Nucleus accumbens (tissue), 56 donors: ENCODE results near the gene DNER.
"Not testable (repeated sequence)": the region's sequence is repeated elsewhere in the genome, so short reads cannot be mapped to it uniquely, and the experiment has no call there.

Experiments
- DNase-seq, 56 donors: peaks; one replicate each; lab custom pipeline; 2025; lab: John Stamatoyannopoulos, UW

Gene DNER, protein sequence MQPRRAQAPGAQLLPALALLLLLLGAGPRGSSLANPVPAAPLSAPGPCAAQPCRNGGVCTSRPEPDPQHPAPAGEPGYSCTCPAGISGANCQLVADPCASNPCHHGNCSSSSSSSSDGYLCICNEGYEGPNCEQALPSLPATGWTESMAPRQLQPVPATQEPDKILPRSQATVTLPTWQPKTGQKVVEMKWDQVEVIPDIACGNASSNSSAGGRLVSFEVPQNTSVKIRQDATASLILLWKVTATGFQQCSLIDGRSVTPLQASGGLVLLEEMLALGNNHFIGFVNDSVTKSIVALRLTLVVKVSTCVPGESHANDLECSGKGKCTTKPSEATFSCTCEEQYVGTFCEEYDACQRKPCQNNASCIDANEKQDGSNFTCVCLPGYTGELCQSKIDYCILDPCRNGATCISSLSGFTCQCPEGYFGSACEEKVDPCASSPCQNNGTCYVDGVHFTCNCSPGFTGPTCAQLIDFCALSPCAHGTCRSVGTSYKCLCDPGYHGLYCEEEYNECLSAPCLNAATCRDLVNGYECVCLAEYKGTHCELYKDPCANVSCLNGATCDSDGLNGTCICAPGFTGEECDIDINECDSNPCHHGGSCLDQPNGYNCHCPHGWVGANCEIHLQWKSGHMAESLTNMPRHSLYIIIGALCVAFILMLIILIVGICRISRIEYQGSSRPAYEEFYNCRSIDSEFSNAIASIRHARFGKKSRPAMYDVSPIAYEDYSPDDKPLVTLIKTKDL

DNA sequence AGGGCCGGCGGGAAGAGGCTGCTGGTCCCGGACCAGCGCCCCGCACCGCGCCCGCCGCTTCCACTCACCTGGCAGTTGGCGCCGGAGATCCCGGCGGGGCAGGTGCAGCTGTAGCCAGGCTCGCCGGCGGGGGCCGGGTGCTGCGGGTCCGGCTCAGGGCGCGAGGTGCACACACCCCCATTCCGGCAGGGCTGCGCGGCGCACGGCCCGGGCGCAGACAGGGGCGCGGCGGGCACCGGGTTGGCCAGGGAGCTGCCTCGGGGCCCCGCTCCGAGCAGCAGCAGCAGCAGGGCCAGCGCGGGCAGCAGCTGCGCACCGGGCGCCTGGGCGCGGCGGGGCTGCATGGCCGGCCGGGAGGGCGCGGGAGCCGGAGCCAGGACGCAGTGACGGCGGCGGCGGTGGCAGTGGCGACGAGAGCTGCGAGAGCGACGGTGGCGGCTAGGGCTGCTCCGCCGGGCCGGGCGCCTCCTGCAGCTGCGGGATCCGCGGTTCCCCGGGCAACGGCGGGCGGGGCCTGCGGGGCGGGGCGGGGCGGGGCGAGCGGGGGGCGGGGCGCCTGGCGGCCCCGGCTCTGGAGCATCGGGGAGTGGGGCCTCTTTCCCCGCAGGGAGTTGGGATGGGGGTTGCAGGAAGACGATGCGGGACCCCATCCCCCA, at the start of gene DNER:
TSS of gene DNER (minus strand) at position 476 of the 656 bp plus-strand sequence. CDS start at position 344, 132 bp downstream.
- peak in 55 of 56 donors; percentile 13 to 88 (median 74) for DNase-seq

DNA sequence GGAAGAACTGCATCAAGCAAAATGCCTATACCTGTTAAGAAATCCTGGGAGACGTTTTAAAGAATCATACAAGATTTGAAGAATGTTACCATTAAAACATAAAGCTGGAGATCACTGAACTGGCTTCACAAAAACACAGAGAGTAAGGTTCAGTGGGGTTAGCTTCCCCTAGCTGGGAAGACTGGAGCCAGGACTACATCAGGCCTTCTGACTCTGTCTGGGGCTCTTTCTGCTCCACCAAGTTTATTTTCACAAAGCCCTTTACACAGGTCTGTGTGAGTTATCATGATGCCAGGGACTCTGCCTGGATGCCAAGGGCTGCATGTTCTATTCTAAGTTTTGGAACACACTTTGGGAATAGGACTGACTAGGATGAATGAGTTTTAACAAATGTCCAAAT, 47.3 kb upstream of the DNER start:
- no peak for DNase-seq

DNA sequence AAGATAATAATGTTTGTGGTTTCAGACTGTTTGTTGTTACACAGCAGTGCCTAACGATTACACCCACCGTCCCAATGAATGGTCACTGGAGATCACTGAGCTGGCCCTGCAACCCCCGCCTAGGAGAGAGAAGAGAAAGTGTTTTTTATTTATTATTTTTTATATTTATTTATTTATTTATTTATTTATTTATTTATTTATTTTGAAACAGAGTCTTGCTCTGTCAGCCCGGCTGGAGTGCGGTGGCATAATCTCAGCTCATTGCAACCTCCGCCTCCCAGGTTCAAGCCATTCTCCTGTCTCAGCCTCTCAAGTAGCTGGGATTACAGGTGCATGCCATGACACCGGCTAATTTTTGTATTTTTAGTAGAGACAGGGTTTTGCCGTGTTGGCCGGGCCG, 43.1 kb upstream of the DNER start:
- not testable (repeated sequence) for DNase-seq

DNA sequence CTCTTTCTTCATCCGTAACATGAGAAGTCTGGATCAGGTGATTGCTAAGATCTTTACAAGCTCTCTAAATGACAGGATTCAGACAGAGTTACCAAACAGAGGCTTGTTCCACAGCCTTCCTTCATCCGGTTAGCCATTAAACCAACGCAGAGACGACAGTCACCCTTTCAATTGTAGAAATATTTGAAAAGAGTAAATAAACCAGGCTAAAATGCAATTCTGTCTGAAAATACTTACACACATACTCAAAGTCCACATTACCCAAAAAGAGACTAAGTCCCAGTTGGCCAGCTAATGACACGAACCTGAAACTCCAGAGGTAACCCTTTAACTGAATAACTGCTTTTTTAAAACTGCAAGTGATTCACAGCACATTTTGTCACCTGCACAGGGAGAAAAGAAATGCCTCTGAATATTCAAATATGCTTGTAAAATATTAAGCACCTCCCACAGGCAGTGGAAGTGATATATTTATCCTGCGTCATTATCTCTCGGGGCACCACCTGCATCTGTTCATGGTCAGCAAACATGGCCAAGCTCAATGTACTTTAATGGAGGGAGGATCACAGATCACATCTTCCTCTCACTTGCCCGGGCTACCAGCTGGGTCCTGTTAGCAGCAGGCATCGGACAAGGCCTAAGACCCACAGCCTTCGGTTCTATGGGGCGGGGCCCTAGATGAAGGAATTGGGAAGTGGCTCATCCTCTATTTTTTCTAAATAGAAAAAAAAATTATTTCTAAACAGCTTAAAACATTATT, 38.8 kb upstream of the DNER start:
- DNase-seq, result no peak

DNA sequence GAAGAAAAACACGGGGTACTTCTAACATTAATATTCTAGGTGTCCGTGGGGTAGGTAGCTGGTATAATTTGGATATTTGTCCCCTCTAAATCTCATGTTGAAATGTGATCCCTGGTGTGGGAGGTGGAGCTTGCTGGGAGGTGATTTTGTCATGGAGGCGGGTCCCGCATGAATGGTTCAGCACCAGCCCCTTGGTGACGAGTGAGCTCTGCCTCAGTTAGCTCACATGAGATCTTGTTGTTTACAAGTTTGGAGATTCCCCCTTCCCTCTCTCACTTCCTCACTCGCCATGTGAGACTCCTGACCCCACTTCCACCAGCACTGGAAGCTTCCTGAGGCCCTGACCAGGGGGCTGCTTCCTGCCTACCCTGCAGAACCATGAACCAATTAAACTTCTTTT, 35.4 kb upstream of the DNER start:
- DNase-seq, result no peak

DNA sequence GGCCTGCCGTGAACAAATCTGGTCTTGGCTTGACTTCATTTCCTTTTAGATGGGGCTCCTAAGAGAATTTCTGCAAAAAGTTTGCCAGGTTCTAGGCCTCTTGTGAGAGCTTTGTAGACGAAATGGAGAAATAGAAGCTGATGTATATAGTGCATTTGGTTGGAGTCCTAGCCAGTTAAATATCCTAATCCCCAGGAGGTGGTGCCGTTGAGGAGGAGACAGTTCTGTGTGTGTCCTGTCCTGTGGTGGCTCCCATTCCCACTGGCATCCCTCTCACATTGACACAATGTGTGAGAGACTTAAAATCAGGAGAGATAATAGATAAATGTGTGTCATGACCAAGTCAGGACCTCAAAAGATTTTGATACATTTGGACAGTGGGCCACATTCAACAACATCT, 34.6 kb upstream of the DNER start:
- no peak for DNase-seq

DNA sequence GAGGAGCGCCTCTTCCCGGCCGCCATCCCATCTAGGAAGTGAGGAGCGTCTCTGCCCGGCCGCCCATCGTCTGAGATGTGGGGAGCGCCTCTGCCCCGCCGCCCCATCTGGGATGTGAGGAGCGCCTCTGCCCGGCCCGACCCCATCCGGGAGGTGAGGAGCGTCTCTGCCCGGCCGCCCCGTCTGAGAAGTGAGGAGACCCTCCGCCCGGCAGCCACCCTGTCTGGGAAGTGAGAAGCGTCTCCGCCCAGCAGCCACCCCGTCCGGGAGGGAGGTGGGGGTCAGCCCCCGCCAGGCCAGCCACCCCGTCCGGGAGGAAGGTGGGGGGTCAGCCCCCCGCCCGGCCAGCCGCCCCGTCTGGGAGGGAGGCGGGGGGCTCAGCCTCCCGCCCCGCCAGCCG, 28.3 kb upstream of the DNER start:
- DNase-seq, result not testable (repeated sequence)

DNA sequence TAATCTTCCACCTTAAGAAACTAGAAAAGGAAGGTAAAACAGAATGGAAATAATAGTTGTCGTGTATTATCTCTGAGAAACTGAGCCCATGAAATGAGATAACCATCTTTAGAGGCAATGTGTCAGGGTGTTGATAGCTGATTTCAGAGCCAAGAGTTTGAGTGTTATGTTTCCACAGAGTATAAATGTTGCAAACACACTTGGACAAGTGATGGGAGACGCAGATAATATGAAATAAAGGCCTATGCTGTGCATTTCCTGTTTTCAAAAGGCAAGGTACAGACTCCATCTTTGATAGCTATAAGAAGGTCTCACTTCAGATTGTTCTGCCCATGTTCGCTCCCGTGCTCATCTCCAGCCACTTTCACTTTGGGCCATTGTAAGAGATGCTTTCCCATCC, 25.9 kb upstream of the DNER start:
- no peak for DNase-seq

DNA sequence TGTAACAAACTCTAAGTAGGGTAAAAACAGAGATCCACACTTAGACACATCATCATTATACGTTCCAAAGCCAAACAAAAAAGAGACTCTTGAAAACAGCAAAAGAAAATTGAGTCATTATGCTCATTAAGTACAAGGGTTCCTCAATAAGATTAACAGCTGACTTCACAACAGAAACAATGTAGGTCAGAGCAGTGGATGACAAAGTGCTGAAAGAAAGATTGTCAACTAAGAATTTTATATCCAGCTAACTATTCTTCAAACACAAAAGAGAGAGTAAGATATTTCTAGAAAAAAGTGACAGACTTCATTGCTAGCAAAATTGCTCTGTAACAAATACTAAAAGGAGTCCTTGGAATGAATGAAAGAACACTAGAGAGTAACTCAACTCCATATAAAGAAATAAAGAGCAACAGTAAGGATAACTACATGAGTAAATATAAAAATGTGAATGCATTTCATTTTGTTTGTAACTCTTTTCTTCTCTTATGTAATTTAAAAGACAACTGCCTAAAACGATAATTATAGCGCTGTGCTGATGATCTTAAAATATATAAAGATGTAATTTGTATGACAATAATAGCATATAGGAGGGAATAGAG, 23.8 kb upstream of the DNER start:
- DNase-seq, result no peak

DNA sequence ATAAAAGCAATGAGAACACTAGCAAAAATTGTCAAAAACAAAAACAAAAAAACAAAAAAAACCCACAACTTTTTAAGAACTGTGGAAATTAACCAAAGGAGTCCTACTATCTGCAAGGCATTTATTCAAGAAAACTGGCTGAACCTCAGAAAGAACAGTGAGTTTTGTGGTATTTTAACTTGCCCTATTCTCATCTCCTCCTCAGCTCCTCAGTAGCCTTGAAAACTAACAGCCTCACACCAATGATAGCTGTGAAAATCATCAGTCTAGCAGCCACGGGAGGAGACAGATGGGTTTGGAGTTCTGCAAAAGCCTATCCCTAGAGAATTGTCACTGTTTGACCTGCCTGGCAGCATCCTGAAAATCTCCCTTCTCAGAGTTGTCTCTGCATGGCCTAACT, 20.1 kb upstream of the DNER start:
- DNase-seq, result no peak

DNA sequence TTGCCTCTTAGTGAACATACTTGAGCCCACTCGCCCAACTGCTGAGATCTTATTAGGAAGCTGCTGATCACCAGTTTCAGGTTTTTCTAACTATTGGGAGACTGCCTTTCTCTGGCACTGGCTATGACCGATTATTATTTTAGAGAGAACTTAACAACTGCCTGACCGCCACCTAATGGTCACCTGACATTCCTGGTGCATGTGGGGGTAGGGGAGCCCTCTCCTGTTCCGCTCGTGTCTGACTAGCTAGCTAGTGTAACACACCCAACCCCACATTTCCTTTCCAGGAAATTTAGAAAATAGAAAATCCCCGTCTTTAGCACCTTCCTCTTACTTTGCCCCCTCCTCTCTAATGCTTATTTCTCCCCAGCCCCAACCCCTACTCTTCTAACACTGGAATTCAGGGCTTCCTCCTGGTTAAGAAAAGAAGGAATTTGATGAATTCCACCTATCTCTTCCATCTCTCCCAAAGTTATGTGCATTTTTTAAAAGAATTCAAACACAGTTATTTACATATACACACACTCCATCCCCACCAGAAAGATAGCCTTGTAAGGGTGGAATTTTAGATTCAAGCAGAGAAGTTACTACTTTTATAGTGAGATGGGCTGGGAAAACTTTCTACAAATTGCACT, 19.4 kb upstream of the DNER start:
- no peak for DNase-seq

DNA sequence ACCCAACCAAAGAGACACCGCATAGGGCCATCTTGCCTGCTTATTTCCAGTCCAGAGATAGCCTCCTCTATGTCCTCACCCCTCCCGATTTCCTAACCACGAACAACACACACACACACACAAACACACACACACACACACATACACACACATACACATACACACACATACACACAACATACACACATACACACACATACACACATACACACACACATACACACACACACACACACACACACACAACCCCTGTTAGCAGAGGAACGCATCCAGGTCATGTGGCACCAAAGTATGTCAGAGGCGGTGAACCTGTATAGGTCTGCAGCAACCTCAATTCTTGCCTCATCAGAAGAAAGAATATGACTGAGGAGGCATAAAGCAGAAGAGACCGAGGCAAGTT, 18.5 kb upstream of the DNER start:
- DNase-seq, result no peak

DNA sequence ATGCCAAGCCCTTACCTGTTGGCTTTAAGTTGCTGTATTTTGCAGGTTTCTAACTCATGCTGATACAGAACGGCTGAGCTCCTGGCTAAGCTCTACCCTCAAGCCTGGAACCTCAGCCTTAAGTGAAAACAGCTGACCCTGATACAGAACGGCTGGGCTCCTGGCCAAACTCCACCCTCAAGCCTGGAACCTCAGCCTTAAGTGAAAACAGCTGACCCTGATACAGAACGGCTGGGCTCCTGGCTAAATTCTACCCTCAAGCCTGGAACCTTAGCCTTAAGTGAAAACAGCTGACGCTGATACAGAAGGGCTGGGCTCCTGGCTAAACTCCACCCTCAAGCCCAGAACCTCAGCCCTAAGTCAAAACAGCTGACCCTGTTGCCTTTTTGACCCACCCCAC, 17.6 kb upstream of the DNER start:
- no peak for DNase-seq

DNA sequence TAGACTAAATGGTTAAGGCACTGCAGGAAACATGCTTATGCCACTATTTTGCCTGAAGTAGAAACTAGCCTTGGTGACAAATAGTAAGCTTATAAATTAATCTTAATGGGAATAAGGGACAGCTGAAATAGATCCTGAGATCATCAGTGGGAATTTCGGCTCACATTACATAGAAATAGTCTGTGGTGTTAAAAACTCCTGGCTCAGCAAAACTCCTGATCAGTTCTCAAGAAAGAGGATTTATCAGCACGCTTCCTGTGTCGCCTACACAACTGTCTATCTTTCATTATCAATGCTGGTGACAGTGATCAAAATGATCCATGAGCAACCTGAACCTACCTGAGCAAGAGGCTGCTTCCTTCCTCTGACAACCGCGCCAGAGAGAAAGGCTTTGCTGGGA, 17.0 kb upstream of the DNER start:
- DNase-seq, result no peak

DNA sequence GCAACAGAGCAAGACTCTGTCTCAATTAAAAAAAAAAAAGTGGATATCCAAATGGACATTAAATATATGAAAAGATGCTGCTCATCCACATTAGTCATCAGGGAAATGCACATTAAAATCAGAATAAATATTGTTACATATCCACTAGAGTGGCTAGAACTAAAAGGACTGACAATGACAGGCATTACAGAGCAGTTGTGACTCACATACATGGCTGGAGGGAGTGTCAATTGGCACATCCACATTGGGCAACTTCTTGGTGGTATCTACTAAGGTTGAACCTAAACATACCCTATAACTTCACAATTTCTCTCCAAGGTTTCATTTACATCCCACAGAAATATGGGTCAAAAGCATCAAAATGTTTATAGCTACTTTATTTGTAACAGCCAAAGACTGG, 14.0 kb upstream of the DNER start:
- no peak for DNase-seq

DNA sequence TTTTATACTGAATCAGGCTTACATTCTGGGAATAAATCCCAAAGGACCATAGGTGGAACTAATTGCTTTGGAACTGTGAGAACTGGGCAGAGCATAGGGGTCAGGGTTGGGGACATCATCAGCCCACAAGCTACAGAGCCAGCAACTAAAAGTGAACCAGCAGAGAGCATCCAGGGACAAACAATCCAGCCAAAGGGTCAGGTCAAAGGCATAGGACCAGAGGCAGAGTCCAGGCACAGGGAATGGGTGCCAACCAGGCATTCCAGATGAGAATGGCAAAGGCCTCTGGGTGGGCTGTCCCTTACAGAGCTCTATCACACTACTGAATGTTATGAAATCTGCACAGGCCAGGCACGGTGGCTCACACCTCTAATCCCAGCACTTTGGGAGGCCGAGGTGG, 12.3 kb upstream of the DNER start:
- DNase-seq, result no peak

DNA sequence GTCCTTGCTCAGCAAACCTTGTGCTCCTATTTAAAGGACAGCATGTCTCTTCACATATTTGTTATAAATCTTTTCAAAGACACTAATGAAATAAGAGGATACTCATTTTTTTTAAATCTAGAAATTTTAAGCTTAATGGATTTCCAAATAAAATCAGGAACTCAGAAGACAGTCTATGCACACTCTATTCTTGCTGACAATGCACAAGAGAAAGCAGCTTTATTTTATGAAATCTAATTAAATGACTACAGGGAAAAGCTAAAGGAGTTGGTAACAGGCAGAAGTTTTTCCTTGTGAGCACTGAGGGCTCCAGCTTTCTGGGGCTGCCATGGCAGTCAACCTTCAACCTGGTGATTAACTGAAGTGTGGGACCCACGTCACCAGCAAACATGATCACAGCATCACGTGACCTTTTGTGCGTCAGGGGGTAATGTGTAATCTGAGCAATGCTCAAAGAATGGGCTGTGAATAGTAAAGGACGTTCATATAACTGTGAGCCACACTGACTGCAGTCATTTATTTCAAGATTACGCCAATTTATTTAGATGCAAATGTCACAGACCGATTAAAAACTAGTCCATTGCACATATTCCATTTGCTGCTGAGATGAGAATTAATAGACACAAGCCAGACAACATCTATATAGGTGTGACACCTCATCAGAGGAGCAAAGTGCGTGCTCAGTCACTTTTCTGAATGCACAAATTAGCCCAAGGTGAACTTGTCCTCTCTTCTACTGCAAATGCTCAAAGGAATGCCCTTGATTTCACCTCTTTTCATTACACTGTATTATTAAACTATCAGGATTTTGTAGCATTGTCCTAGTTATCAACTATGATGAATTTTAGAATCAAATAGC, 11.6 kb upstream of the DNER start:
- DNase-seq, result peak in 1 of 56 donors; percentile 27

DNA sequence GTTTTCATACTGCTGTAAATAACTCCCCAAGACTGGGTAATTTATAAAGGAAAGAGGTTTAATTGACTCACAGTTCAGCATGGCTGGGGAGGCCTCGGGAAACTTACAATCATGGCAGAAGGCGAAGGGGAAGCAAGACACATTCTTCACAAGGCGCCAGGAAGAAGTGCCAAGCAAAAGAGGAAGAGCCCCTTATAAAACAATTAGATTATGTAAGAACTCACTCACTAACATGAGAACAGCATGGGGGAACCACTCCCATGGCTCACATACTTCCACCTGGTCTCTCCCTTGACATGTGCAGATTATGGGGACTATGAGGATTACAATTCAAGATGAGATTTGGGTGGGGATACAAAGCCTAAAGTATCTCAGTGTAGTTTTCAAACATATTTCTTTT, 8.8 kb upstream of the DNER start:
- DNase-seq, result not testable (repeated sequence)
